ENCODE measurements around the gene CCDC172.

GRCh38 chr10:116385311-116385710, 61.1 kb downstream of the CCDC172 start:
- TF ChIP-seq CTCF (IDR thresholded peaks at IDR 0.05; ENCODE audit: insufficient read depth, low read length) (no peak), POLR2AphosphoS5 (IDR thresholded peaks at IDR 0.05; ENCODE audit: low read depth) (no peak)
